ENCODE data around the gene MPG.
A peak's percentile ranks its signal among the peaks of the same experiment; 100 is the strongest.

The MPG gene

GRCh38 chr16:53346-54236 is 24.4 kb upstream of the MPG start, which contains the start of the genes POLR3K and SNRNP25:
TSS of gene POLR3K (minus strand) at chr16:53608. CDS start at chr16:53586, 22 bp downstream.
TSS of gene SNRNP25 (plus strand) at chr16:53828. CDS start at chr16:54017, 189 bp downstream.
- peak; percentile 98 for DNase-seq

- DNase-seq = no peak
Observed at GRCh38 chr16:54237-54581, 23.8 kb upstream of the MPG start.

- DNase-seq = no peak
Observed at GRCh38 chr16:55571-56136, 22.4 kb upstream of the MPG start.

GRCh38 chr16:56231-56927 is 21.6 kb upstream of the MPG start:
- no peak for DNase-seq

DNA sequence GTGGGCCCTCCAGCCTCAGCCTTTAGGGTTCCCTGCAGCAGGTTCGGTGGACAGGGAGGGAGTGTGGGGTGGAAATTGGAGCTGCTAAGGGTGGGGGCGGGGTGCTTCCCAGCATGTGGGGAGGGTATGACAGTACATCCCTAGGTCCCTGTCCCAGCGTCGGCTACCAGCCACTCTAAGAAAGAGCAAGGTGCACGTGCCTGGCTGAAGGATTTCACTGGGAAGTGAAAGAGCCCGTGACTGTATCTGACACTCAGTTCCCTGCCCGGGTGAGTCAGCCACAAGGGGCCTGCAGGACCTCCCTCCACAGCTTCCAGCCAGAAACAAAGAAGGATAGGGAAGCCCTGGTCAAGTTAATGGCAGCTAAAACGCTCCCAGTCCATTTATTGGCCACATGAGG is 20.3 kb upstream of the MPG start:
- DNase-seq = no peak

- DNase-seq = no peak
Observed at GRCh38 chr16:58491-59439, 19.3 kb upstream of the MPG start.

DNA sequence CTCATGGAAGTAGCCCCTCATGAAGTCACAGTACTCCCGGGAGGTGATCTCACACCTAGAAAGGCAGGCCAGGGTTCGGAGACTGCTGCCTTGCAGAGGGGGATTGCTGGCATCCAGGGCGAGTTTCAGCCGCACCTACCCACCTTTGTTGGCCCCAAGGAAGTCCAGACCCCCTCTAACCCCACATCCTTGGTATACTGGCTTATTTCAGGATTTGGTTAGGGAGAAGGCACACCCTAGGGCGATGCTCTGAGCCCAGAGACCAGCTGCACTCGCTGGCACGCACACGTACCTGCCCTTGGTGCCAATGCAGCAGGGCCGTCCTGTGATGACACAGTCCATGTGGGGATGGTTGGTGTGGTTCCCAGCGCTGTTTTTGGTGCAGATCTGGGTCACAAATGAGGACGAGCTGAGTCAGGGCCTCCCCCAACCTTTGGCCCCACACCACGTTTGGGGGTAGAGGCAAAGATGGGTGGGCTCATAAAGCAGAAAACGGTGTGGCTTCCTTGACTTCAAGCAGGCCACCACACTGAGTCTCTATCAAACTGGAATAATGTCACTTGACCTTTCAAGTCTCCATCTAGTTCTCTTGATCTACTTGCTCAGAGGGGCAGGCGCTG is 18.5 kb upstream of the MPG start:
- no peak for DNase-seq

GRCh38 chr16:60166-60565 is 17.9 kb upstream of the MPG start:
- DNase-seq = no peak

DNA sequence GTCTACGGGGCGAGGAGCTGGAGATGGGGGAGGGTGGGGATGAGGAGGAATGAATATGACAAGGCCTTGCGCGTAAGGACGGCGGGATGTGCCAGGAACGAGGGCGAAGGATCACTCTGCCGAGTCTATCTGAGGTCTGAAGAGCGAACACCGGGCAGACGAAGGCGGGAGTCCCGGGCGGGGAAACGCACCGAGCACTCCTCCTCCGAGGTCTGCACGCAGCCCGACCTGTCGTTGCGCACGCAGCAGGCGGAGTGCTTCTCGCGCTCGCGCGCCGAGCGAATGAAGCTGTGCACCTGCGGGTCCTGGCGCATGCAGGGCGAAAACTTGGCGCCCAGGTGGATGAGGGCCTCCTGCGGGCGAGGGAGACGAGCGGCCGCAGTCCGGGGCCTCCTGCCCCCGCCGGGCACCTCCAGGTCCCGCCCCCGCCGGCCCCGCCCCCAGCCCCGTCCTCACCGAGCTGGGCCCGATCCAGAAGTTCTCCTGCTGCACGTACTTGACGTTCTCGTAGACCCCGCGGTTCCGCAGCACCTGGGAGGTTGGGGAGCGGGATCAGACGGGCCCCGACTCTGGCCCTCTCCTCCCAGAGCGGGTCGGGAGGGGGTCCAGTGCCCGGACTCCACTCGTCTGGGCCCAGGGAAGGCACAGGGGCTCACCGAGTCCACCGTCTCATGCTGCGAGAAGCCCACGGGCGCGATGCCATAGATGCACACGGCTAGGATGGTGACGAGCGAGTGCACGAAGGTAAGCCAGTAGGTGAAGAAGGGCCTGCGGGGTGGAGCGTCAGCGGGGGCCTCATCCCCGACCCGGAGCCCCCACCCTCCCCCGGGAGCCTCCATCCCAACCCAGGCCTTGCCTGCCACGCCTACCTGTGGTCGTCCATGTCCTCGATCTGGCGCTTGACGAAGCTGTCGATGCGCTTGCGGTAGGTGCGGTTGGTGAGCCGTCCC is 16.8 kb upstream of the MPG start:
- no peak for DNase-seq

DNA sequence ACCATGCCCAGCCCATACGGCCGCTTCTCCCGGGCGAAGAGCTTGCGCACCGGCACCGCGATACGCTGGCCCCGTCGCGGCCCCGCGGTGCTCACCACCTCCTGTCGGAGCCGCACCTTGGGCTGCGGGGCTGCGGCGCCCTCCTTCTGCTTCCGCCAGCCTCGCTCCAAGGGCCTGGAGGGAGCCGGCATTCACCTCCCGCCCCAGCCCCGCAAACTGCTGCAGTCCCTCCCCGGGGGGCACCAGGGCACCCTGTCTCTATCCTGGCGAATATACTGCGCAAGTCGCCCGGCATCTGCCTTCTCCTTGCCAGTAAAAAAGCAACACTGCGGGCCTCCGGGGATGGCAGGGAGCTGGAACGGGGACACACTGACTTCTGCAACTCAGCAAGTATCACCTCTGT is 16.1 kb upstream of the MPG start:
- DNase-seq = no peak

- DNase-seq = no peak
Observed at GRCh38 chr16:62283-62967, 15.6 kb upstream of the MPG start.

- no peak for DNase-seq
Observed at GRCh38 chr16:62968-63391, 15.0 kb upstream of the MPG start.

- DNase-seq = no peak
Observed at GRCh38 chr16:63466-63865, 14.6 kb upstream of the MPG start.

DNA sequence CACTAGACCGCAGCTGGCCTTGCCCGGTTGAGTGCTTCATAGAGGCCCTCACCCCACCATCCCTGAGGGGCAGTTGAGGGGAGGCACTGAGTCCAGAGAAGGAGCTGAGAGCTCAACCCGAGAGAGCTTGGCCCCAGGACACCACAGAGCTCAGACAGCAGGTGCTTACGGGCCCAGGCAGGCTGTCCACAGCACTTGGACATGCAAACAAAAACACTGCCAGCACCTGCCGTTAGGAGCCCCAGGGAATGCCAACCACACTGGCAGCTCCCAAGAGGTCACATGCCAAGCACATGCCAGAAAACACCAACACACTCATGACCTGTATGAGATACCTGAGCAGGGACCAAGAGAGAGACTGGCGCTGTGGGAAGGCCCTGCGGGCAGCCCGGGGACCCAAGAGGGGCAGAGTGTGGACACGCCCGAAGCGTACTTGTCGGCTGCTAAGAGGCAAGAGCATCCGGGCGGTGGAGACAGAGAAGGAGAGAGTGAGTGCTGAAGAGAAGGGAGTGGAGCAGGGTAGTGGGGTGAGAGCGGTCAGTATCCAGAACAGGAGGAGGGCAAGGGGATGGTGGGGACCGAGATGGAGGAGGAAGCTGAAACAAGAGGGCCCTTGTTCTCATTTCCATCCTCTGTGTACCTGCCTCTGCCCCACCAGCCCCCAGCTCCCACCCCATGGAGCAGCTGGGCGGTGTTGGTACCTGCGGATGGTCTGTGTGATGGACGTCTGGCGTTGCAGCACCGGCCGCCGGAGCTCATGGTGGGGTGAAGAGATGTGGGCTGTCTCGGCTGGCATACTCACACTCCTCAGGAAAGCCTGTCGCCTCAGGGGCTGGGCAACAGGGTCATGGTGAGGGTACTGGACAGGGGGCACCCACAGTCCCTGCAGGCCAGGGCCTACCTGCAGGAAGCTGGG is 13.8 kb upstream of the MPG start:
- no peak for DNase-seq

- no peak for DNase-seq
Observed at GRCh38 chr16:64914-65255, 13.1 kb upstream of the MPG start.

- peak; percentile 82 to 84 for DNase-seq
Observed at GRCh38 chr16:65745-66144, 12.3 kb upstream of the MPG start.

GRCh38 chr16:66309-67182 is 11.5 kb upstream of the MPG start:
- DNase-seq = no peak

GRCh38 chr16:67183-67791 is 10.7 kb upstream of the MPG start:
- no peak for DNase-seq
